ENCODE results near the gene NR2C1.
"Not testable (repeated sequence)": the region's sequence is repeated elsewhere in the genome, so short reads cannot be mapped to it uniquely, and the experiment has no call there.

DNA sequence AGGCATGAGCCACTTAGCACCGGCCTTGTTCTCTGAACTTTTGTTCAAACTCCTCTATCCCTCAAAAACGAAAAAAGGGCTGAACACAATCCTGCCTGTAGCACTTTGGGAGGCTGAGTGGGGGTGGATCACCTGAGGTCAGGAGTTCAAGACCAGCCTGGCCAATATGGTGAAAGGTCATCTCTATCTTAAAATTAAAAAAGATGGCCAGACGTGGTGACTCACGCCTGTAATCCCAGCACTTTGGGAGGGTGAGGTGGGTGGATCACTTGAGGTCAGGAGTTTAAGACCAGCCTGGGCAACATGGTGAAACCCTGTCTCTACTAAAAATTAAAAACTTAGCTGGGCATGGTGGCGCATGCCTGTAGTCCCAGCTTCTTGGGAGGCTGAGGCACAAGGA, 28.5 kb upstream of the NR2C1 start:
- TF ChIP-seq, protein P1, sequence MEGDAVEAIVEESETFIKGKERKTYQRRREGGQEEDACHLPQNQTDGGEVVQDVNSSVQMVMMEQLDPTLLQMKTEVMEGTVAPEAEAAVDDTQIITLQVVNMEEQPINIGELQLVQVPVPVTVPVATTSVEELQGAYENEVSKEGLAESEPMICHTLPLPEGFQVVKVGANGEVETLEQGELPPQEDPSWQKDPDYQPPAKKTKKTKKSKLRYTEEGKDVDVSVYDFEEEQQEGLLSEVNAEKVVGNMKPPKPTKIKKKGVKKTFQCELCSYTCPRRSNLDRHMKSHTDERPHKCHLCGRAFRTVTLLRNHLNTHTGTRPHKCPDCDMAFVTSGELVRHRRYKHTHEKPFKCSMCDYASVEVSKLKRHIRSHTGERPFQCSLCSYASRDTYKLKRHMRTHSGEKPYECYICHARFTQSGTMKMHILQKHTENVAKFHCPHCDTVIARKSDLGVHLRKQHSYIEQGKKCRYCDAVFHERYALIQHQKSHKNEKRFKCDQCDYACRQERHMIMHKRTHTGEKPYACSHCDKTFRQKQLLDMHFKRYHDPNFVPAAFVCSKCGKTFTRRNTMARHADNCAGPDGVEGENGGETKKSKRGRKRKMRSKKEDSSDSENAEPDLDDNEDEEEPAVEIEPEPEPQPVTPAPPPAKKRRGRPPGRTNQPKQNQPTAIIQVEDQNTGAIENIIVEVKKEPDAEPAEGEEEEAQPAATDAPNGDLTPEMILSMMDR (conservative IDR thresholded peaks at IDR 0.05; ENCODE audit: low read depth, low read length), result not testable (repeated sequence)
- not testable (repeated sequence) for TF ChIP-seq EZH2 (IDR thresholded peaks at IDR 0.05; ENCODE audit: borderline replicate concordance, low read depth, low read length, poor library complexity, severe bottlenecking)
